Fibroblast of peridontal ligament (primary cell): Measurements from ENCODE around the gene TEX29.

ENCODE experiments used
- DNase-seq: peaks from one replicate; pipeline ENCODE4 v3.0.0-alpha.2; 2010; ENCODE audit errors: extremely low read depth

The TEX29 gene

GRCh38 chr13:111393221-111393790 lies 72.9 kb downstream of the TEX29 start:
- DNase-seq = no peak
